OCI-LY3 (cell line): Measurements from ENCODE around the gene LGI2.

Source experiments
- EZH2phosphoT487 ChIP-seq: fragments of 200-600 bp; shearing (Covaris generic); IDR thresholded peaks from 2 replicates; pipeline ENCODE4 v1.6.1; 2018; ENCODE audit warnings: antibody characterized with exemption, mixed run types, low read depth
- TF ChIP-seq, protein P1 (sequence below): fragments of 200-600, 300-600 bp; sonication (generic); IDR thresholded peaks from 2 replicates; pipeline ENCODE4 v1.5.1; 2014; ENCODE audit warnings: antibody characterized with exemption, low read length, low read depth

- TF ChIP-seq, protein P1, sequence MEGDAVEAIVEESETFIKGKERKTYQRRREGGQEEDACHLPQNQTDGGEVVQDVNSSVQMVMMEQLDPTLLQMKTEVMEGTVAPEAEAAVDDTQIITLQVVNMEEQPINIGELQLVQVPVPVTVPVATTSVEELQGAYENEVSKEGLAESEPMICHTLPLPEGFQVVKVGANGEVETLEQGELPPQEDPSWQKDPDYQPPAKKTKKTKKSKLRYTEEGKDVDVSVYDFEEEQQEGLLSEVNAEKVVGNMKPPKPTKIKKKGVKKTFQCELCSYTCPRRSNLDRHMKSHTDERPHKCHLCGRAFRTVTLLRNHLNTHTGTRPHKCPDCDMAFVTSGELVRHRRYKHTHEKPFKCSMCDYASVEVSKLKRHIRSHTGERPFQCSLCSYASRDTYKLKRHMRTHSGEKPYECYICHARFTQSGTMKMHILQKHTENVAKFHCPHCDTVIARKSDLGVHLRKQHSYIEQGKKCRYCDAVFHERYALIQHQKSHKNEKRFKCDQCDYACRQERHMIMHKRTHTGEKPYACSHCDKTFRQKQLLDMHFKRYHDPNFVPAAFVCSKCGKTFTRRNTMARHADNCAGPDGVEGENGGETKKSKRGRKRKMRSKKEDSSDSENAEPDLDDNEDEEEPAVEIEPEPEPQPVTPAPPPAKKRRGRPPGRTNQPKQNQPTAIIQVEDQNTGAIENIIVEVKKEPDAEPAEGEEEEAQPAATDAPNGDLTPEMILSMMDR: no peak
- TF ChIP-seq EZH2phosphoT487: no peak
Measured at GRCh38 chr4:24973747-24974601, 56.8 kb downstream of the LGI2 start.
